Astrocyte (in vitro differentiated cells and primary cell): ENCODE results near the gene AAR2. TPM values are rescaled to one million over a fixed set of nuclear protein-coding genes. Genes with fewer than 3 reads are reported as not detected.

Experiments used
- DNase-seq: peaks from one replicate; pipeline ENCODE4 v3.0.0-alpha.2; 2010; ENCODE audit warnings: low read depth
- FAIRE-seq: peaks from 2 replicates; lab custom pipeline; 2011; peaks lifted over from hg19 to GRCh38; lab: Jason Lieb, UNC
- H2AFZ ChIP-seq: 2 replicates; pipeline ENCODE4 v1.6.0; 2012; ENCODE audit warnings: low read depth, low read length, inconsistent platforms
- H3K27ac ChIP-seq: 2 replicates; pipeline ENCODE4 v1.5.1; 2011; ENCODE audit warnings: low read depth, low read length, inconsistent platforms
- H3K27me3 ChIP-seq: 2 replicates; pipeline ENCODE4 v1.6.0; 2011; ENCODE audit warnings: low read length, inconsistent platforms; ENCODE audit not compliant: insufficient read depth
- H3K36me3 ChIP-seq: 2 replicates; pipeline ENCODE4 v1.5.1; 2011; ENCODE audit warnings: low read length, inconsistent platforms; ENCODE audit not compliant: insufficient read depth
- H3K4me1 ChIP-seq: 2 replicates; pipeline ENCODE4 v1.5.1; 2011; ENCODE audit warnings: low read length, inconsistent platforms; ENCODE audit not compliant: insufficient read depth
- H3K4me2 ChIP-seq: 2 replicates; pipeline ENCODE4 v1.6.0; 2012; ENCODE audit warnings: low read length, inconsistent platforms
- H3K4me3 ChIP-seq: 2 replicates; pipeline ENCODE4 v1.5.1; 2011; ENCODE audit warnings: low read depth, mild to moderate bottlenecking, low read length, inconsistent platforms; ENCODE audit not compliant: insufficient read depth
- H3K79me2 ChIP-seq: 2 replicates; pipeline ENCODE4 v1.6.0; 2012; ENCODE audit warnings: mild to moderate bottlenecking, low read length, inconsistent platforms; ENCODE audit not compliant: insufficient read depth
- H3K9ac ChIP-seq: 2 replicates; pipeline ENCODE4 v1.6.0; 2012; ENCODE audit warnings: mild to moderate bottlenecking, low read length, inconsistent platforms
- H3K9me3 ChIP-seq: 2 replicates; pipeline ENCODE4 v1.5.1; 2012; ENCODE audit warnings: low read depth, mild to moderate bottlenecking, low read length, inconsistent platforms; ENCODE audit not compliant: insufficient read depth
- H4K20me1 ChIP-seq: 2 replicates; pipeline ENCODE4 v1.6.0; 2012; ENCODE audit warnings: low read length, inconsistent platforms; ENCODE audit not compliant: insufficient read depth
- H3K27ac Mint-ChIP-seq: one replicate; pipeline ENCODE4 v1.8.0; 2021; ENCODE audit warnings: mild to moderate bottlenecking, mixed read lengths; ENCODE audit not compliant: unreplicated experiment
- H3K27me3 Mint-ChIP-seq: one replicate; pipeline ENCODE4 v1.8.0; 2021; ENCODE audit warnings: low read depth, mixed read lengths; ENCODE audit not compliant: unreplicated experiment
- H3K36me3 Mint-ChIP-seq: one replicate; pipeline ENCODE4 v1.8.0; 2021; ENCODE audit warnings: low read depth, mixed read lengths; ENCODE audit not compliant: unreplicated experiment
- H3K4me1 Mint-ChIP-seq: one replicate; pipeline ENCODE4 v1.8.0; 2021; ENCODE audit warnings: low read depth, mixed read lengths; ENCODE audit not compliant: unreplicated experiment
- H3K4me3 Mint-ChIP-seq: one replicate; pipeline ENCODE4 v1.8.0; 2021; ENCODE audit warnings: mild to moderate bottlenecking, moderate library complexity, mixed read lengths; ENCODE audit not compliant: unreplicated experiment
- H3K9me3 Mint-ChIP-seq: one replicate; pipeline ENCODE4 v1.8.0; 2021; ENCODE audit warnings: mild to moderate bottlenecking, mixed read lengths; ENCODE audit not compliant: unreplicated experiment
- CTCF ChIP-seq: IDR thresholded peaks from 2 replicates; pipeline ENCODE4 v1.5.1; 2011; ENCODE audit warnings: low read depth, mild to moderate bottlenecking, inconsistent platforms, low read length, moderate library complexity; ENCODE audit not compliant: insufficient read depth
- EZH2 ChIP-seq: IDR thresholded peaks from 2 replicates; pipeline ENCODE4 v1.6.1; 2012; ENCODE audit warnings: mild to moderate bottlenecking, low read length, inconsistent platforms; ENCODE audit not compliant: insufficient read depth
- total RNA-seq: library from RNA; stranded (reverse); gene quantifications from 2 replicates; pipeline ENCODE4 v1.2.1, GENCODE V29; 2021

AAR2 gene
- total RNA-seq, 1 donor from 2014 or later = 21.7 TPM

GRCh38 chr20:36279362-36279761 is 43.1 kb downstream of the AAR2 start:
- Histone ChIP-seq H3K4me1 (no peaks in the 10 kb centered on the region), H2AFZ (no peak overlapping the region), H3K36me3 (no peaks in the 10 kb centered on the region), H3K27ac (no peak overlapping the region), H3K79me2 (no peaks in the 10 kb centered on the region), H3K4me3 (no peak overlapping the region), H4K20me1 (no peaks in the 10 kb centered on the region), H3K9me3 (no peaks in the 10 kb centered on the region), H3K4me2 (no peak overlapping the region), H3K27me3 (peaks cover 26% of the 10 kb centered on the region), H3K9ac (no peak overlapping the region)
- DNase-seq (no peak), FAIRE-seq (no peak)
- Mint-ChIP-seq H3K4me1 (no peaks in the 10 kb centered on the region), H3K27ac (no peak overlapping the region), H3K36me3 (no peaks in the 10 kb centered on the region), H3K4me3 (no peak overlapping the region), H3K9me3 (no peaks in the 10 kb centered on the region), H3K27me3 (peaks cover 20% of the 10 kb centered on the region)
- TF ChIP-seq CTCF = no peak
- TF ChIP-seq EZH2 = no peak

GRCh38 chr20:36279776-36280175 is 43.5 kb downstream of the AAR2 start:
- TF ChIP-seq CTCF = no peak
- TF ChIP-seq EZH2 = no peak
- H3K4me3 Mint-ChIP-seq = no peak overlapping the region
- H3K27ac Mint-ChIP-seq = no peak overlapping the region

GRCh38 chr20:36281785-36282380 is 45.6 kb downstream of the AAR2 start:
- H4K20me1 ChIP-seq = no peaks in the 10 kb centered on the region
- H3K4me2 ChIP-seq = no peak overlapping the region
- peaks cover 20% of the 10 kb centered on the region for H3K27me3 Mint-ChIP-seq
- no peak overlapping the region for H3K4me3 ChIP-seq
- no peaks in the 10 kb centered on the region for H3K4me1 ChIP-seq
- H3K79me2 ChIP-seq = no peaks in the 10 kb centered on the region
- peaks cover 26% of the 10 kb centered on the region for H3K27me3 ChIP-seq
- DNase-seq = no peak
- H3K4me1 Mint-ChIP-seq = no peaks in the 10 kb centered on the region
- H3K4me3 Mint-ChIP-seq = no peak overlapping the region
- no peak overlapping the region for H3K9ac ChIP-seq
- no peaks in the 10 kb centered on the region for H3K36me3 Mint-ChIP-seq
- H3K9me3 Mint-ChIP-seq = no peaks in the 10 kb centered on the region
- no peaks in the 10 kb centered on the region for H3K36me3 ChIP-seq
- no peak for FAIRE-seq
- H3K27ac Mint-ChIP-seq = no peak overlapping the region
- TF ChIP-seq EZH2 (no peak), CTCF (no peak)
- H2AFZ ChIP-seq = no peak overlapping the region
- no peak overlapping the region for H3K27ac ChIP-seq
- no peaks in the 10 kb centered on the region for H3K9me3 ChIP-seq

More at GRCh38 chr20:36279776-36280175, 43.5 kb downstream of the AAR2 start:
- FAIRE-seq (no peak), DNase-seq (no peak)
- no peaks in the 10 kb centered on the region for H3K4me1 Mint-ChIP-seq
- no peaks in the 10 kb centered on the region for H3K36me3 Mint-ChIP-seq
- peaks cover 22% of the 10 kb centered on the region for H3K27me3 Mint-ChIP-seq
- H3K9ac ChIP-seq = no peak overlapping the region
- no peaks in the 10 kb centered on the region for H3K9me3 Mint-ChIP-seq
- no peak overlapping the region for H3K4me2 ChIP-seq
- H3K79me2 ChIP-seq = no peaks in the 10 kb centered on the region
- no peaks in the 10 kb centered on the region for H3K9me3 ChIP-seq
- no peak overlapping the region for H3K4me3 ChIP-seq
- no peaks in the 10 kb centered on the region for H3K4me1 ChIP-seq
- no peak overlapping the region for H3K27ac ChIP-seq
- H3K27me3 ChIP-seq = peaks cover 26% of the 10 kb centered on the region
- H4K20me1 ChIP-seq = no peaks in the 10 kb centered on the region
- no peak overlapping the region for H2AFZ ChIP-seq
- H3K36me3 ChIP-seq = no peaks in the 10 kb centered on the region
